Spinal cord (tissue), 10 donors: ENCODE results near the gene TBCCD1. TPM values are rescaled to one million over a fixed set of nuclear protein-coding genes. Genes with fewer than 3 reads are reported as not detected.
"Not testable (repeated sequence)": the region's sequence is repeated elsewhere in the genome, so short reads cannot be mapped to it uniquely, and the experiment has no call there.

Source experiments
- DNase-seq, 6 donors: peaks; one replicate each; pipeline versions ENCODE4 v3.0.0 to v3.0.0-alpha.2; 2013 to 2015; ENCODE audit warnings: low spot score in 6 of 6, low read depth in 4 of 6
- H3K27ac ChIP-seq: one replicate; pipeline ENCODE4 v1.5.1; 2013; ENCODE audit warnings: low read depth, low read length, control low read depth
- H3K27me3 ChIP-seq: one replicate; pipeline ENCODE4 v1.6.1; 2013; ENCODE audit warnings: low read length; ENCODE audit not compliant: control insufficient read depth, insufficient read depth
- H3K36me3 ChIP-seq: one replicate; pipeline ENCODE4 v1.6.1; 2013; ENCODE audit warnings: low read length; ENCODE audit not compliant: control insufficient read depth, insufficient read depth
- H3K4me1 ChIP-seq: one replicate; pipeline ENCODE4 v1.6.1; 2013; ENCODE audit warnings: low read length; ENCODE audit not compliant: control insufficient read depth, insufficient read depth
- H3K4me3 ChIP-seq: one replicate; pipeline ENCODE4 v1.5.1; 2013; ENCODE audit warnings: low read depth, low read length, control low read depth
- H3K9me3 ChIP-seq: one replicate; pipeline ENCODE4 v1.6.1; 2013; ENCODE audit warnings: low read length; ENCODE audit not compliant: control insufficient read depth, insufficient read depth
- WGBS: methylation state at CpG from one replicate; pipeline ENCODE4 v1.1.5; 2013; ENCODE audit warnings: missing lambda C conversion rate; ENCODE audit not compliant: insufficient coverage; 5-methylcytosine and 5-hydroxymethylcytosine counted together
- polyA plus RNA-seq, 2 donors: library from polyadenylated mRNA; unstranded; fragments of 120-200 nt; gene quantifications; one replicate each; pipeline ENCODE4 v1.2.1, GENCODE V29; 2013; ENCODE audit not compliant: insufficient read length in 2 of 2
- total RNA-seq, 2 donors: library from RNA; depleted of rRNA in 1 of 2; stranded (reverse); fragments of 120-200 nt in 1 of 2; fragments of >200 nt in 1 of 2; gene quantifications; one replicate each; pipeline versions ENCODE4 v1.2.3 to v1.2.4, GENCODE V29; 2013 to 2014
- donor health status: healthy.

Gene TBCCD1
- total and polyA plus RNA-seq, 4 donors: 17.1 to 30.1 (median 22.0) TPM

- Histone ChIP-seq H3K4me3 (no peak overlapping the region), H3K27ac (no peak overlapping the region), H3K27me3 (no peaks in the 10 kb centered on the region), H3K36me3 (no peaks in the 10 kb centered on the region), H3K9me3 (peaks cover 1% of the 10 kb centered on the region), H3K4me1 (peaks cover 4% of the 10 kb centered on the region)
- 62% methylated on average over 2 of the region's 5 CpGs for WGBS
- DNase-seq: no peak
Measured at GRCh38 chr3:186502138-186502948, 64.8 kb downstream of the TBCCD1 start.

- not testable (repeated sequence) for H3K4me3 ChIP-seq, DNase-seq, H3K36me3 ChIP-seq, H3K9me3 ChIP-seq, H3K27ac ChIP-seq, H3K27me3 ChIP-seq, H3K4me1 ChIP-seq
- 80% methylated on average over 1 of the region's 3 CpGs for WGBS
Measured at GRCh38 chr3:186499949-186500348, 67.2 kb downstream of the TBCCD1 start.

DNA sequence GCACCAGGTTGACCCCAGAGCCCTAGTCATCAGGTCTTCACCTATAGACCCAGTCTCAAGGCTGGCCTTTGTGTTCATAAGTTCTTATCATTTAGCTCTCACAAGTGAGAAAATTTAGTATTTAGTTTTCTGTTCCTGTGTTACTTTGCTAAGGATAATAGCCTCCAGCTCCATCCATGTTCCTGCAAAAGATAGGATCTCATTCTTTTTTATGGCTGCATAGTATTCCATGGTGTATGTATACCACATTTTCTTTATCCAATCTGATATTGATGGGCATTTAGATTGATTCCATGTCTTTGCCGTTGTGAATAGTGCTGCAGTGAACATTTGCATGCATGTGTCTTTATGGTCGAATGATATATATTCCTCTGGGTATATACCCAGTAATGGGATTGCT is 69.1 kb downstream of the TBCCD1 start:
- not testable (repeated sequence) for H3K27me3 ChIP-seq, H3K4me3 ChIP-seq, DNase-seq, H3K27ac ChIP-seq, H3K9me3 ChIP-seq, H3K36me3 ChIP-seq
- H3K4me1 ChIP-seq: peaks cover 17% of the 10 kb centered on the region
- no CpG with 5 or more reads among the region's 2 CpGs for WGBS

GRCh38 chr3:186497608-186498007 is 69.5 kb downstream of the TBCCD1 start:
- DNase-seq: no peak
- H3K27ac ChIP-seq: no peak overlapping the region
- H3K9me3 ChIP-seq: peaks cover 1% of the 10 kb centered on the region
- peaks cover 17% of the 10 kb centered on the region for H3K4me1 ChIP-seq
- H3K27me3 ChIP-seq: no peaks in the 10 kb centered on the region
- H3K36me3 ChIP-seq: no peaks in the 10 kb centered on the region
- 90% methylated on average over 3 of the region's 4 CpGs for WGBS
- H3K4me3 ChIP-seq: no peak overlapping the region

DNA sequence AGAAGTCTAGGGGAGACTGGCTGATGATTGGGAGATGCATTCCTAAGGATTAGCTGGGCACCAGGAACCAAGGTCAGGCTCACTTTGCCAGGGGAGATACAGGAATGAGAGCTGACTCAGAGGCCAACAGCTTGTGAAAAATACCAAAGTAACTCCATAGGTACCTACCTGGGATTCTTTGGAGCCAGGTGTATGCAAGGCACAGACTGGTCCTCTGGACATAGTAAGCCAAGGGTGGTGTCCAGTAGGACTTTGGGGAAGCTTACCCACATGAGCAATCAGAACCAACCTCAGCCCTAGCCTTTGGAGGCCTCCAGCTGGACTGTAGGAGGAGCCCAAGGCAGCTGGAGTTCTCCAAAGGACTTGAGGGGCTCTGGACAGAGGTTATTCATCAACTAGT is 70.5 kb downstream of the TBCCD1 start:
- peaks cover 20% of the 10 kb centered on the region for H3K4me1 ChIP-seq
- H3K27ac ChIP-seq: no peak overlapping the region
- no peaks in the 10 kb centered on the region for H3K36me3 ChIP-seq
- H3K4me3 ChIP-seq: no peak overlapping the region
- H3K9me3 ChIP-seq: peaks cover 1% of the 10 kb centered on the region
- DNase-seq: no peak
- no peaks in the 10 kb centered on the region for H3K27me3 ChIP-seq

Other genes with a start within 250 kb of the TBCCD1 start
- gene DGKG, start 205.1 kb downstream of the TBCCD1 start, total RNA-seq: 10 to 100 TPM in 1 of 2 donors, 1 to 10 TPM in 1; 5.6 to 20.6 TPM
- gene DGKG, start 205.1 kb downstream of the TBCCD1 start, polyA plus RNA-seq: 10 to 100 TPM in 1 of 2 donors, 1 to 10 TPM in 1; 9.7 to 10.2 TPM
- 1 to 10 TPM; 1.4 to 5.1 TPM for gene CRYGS, start 23.0 kb downstream of the TBCCD1 start, total RNA-seq
- 1 to 10 TPM; 6.1 to 9.8 TPM for gene CRYGS, start 23.0 kb downstream of the TBCCD1 start, polyA plus RNA-seq
- gene DNAJB11, start 3.4 kb upstream of the TBCCD1 start, total RNA-seq: 10 to 100 TPM; 45.7 to 57.4 TPM
- 10 to 100 TPM; 67.0 to 71.6 TPM for gene DNAJB11, start 3.4 kb upstream of the TBCCD1 start, polyA plus RNA-seq
- 1 to 10 TPM in 1 of 2 donors, not detected in 1; 1.5 TPM for gene AHSG, start 45.7 kb upstream of the TBCCD1 start, total RNA-seq
- under 1 TPM; 0.27 to 0.42 TPM for gene AHSG, start 45.7 kb upstream of the TBCCD1 start, polyA plus RNA-seq
- not detected for gene FETUB, start 73.1 kb upstream of the TBCCD1 start, total RNA-seq
- gene FETUB, start 73.1 kb upstream of the TBCCD1 start, polyA plus RNA-seq: under 1 TPM in 1 of 2 donors, not detected in 1; 0.11 TPM
- gene HRG, start 98.7 kb upstream of the TBCCD1 start, total RNA-seq: under 1 TPM in 1 of 2 donors, not detected in 1; 0.11 TPM
- under 1 TPM in 1 of 2 donors, not detected in 1; 0.17 TPM for gene HRG, start 98.7 kb upstream of the TBCCD1 start, polyA plus RNA-seq
- under 1 TPM in 1 of 2 donors, not detected in 1; 0.17 TPM for gene KNG1, start 150.0 kb upstream of the TBCCD1 start, total RNA-seq
- under 1 TPM; 0.45 to 0.63 TPM for gene KNG1, start 150.0 kb upstream of the TBCCD1 start, polyA plus RNA-seq
- gene EIF4A2, start 216.2 kb upstream of the TBCCD1 start, total RNA-seq: 100 to 1,000 TPM; 660 to 784 TPM
- gene EIF4A2, start 216.2 kb upstream of the TBCCD1 start, polyA plus RNA-seq: 100 to 1,000 TPM; 611 to 664 TPM
- gene RFC4, start 239.1 kb upstream of the TBCCD1 start, total RNA-seq: 10 to 100 TPM; 21.7 to 31.9 TPM
- gene RFC4, start 239.1 kb upstream of the TBCCD1 start, polyA plus RNA-seq: 10 to 100 TPM; 30.8 to 35.1 TPM